Activated CD4-positive, alpha-beta T cell treated with anti-CD3 and anti-CD28 coated beads, Interleukin-2, Interleukin-4, amounts not matched to agents 100 ng/mL and 50 ng/mL, durations not matched to agents 16 hours and 8 hours (primary cell): ENCODE measurements around the gene SUPT20H.

Source experiments
- DNase-seq: peaks from one replicate; pipeline ENCODE4 v3.0.0-alpha.2; 2020; ENCODE audit warnings: low spot score

The SUPT20H gene

GRCh38 chr13:37058910-37059847 is at the start of gene SUPT20H:
SUPT20H (minus strand) TSS chr13:37059688; CDS start chr13:37051490, 8,198 bp downstream.
- peak; percentile 94 for DNase-seq

GRCh38 chr13:37109051-37109678 is 49.7 kb upstream of the SUPT20H start:
- DNase-seq, result peak; percentile 6

GRCh38 chr13:37107868-37108267 is 48.4 kb upstream of the SUPT20H start:
- no peak for DNase-seq

- DNase-seq, result no peak
Observed at GRCh38 chr13:37107456-37107855, 48.0 kb upstream of the SUPT20H start.

- no peak for DNase-seq
Observed at GRCh38 chr13:37106642-37107041, 47.2 kb upstream of the SUPT20H start.

- DNase-seq, result no peak
Observed at GRCh38 chr13:37105251-37105714, 45.8 kb upstream of the SUPT20H start, which contains the start of gene CSNK1A1L. CSNK1A1L (minus strand) TSS chr13:37105664; CDS start chr13:37105256, 408 bp downstream.

GRCh38 chr13:37102896-37103295 is 43.4 kb upstream of the SUPT20H start:
- DNase-seq, result no peak

- DNase-seq, result no peak
Observed at GRCh38 chr13:37101201-37101600, 41.7 kb upstream of the SUPT20H start.

- no peak for DNase-seq
Observed at GRCh38 chr13:37100731-37101130, 41.2 kb upstream of the SUPT20H start.

- no peak for DNase-seq
Observed at GRCh38 chr13:37097076-37097475, 37.6 kb upstream of the SUPT20H start.

GRCh38 chr13:37094840-37095239 is 35.4 kb upstream of the SUPT20H start:
- DNase-seq, result no peak

GRCh38 chr13:37094099-37094498 is 34.6 kb upstream of the SUPT20H start:
- DNase-seq, result no peak

GRCh38 chr13:37091835-37092234 is 32.3 kb upstream of the SUPT20H start:
- DNase-seq, result no peak

GRCh38 chr13:37090912-37091311 is 31.4 kb upstream of the SUPT20H start:
- DNase-seq, result no peak

- no peak for DNase-seq
Observed at GRCh38 chr13:37089495-37089894, 30.0 kb upstream of the SUPT20H start.

- no peak for DNase-seq
Observed at GRCh38 chr13:37087486-37087885, 28.0 kb upstream of the SUPT20H start.

- no peak for DNase-seq
Observed at GRCh38 chr13:37085606-37086005, 26.1 kb upstream of the SUPT20H start.

- no peak for DNase-seq
Observed at GRCh38 chr13:37076818-37077217, 17.3 kb upstream of the SUPT20H start.

- no peak for DNase-seq
Observed at GRCh38 chr13:37075164-37075563, 15.7 kb upstream of the SUPT20H start.

- no peak for DNase-seq
Observed at GRCh38 chr13:37074703-37075102, 15.2 kb upstream of the SUPT20H start.

- DNase-seq, result no peak
Observed at GRCh38 chr13:37072024-37072423, 12.5 kb upstream of the SUPT20H start.

GRCh38 chr13:37070956-37071355 is 11.5 kb upstream of the SUPT20H start:
- DNase-seq, result no peak

GRCh38 chr13:37070145-37070695 is 10.7 kb upstream of the SUPT20H start:
- no peak for DNase-seq
